ENCODE measurements around the gene COL12A1. TPM values are rescaled to one million over a fixed set of nuclear protein-coding genes. Genes with fewer than 3 reads are reported as not detected.
A peak's percentile ranks its signal among the peaks of the same experiment; 100 is the strongest.

Gene COL12A1
- total RNA-seq, 1 donor from 2014 or later: 15.5 TPM

GRCh38 chr6:75117701-75118100 is 88.2 kb downstream of the COL12A1 start:
- no peak for ATAC-seq
- no peak for DNase-seq (ENCODE audit: missing footprints)
- intact Hi-C loops (cut with DNase I): no loop called here

- intact Hi-C loops (cut with DNase I): no loop called here
- no peak for DNase-seq (ENCODE audit: missing footprints)
- no peak for ATAC-seq
These were observed 88.9 kb downstream of the COL12A1 start for GRCh38 chr6:75116946-75117345.

- intact Hi-C loops (cut with DNase I): no loop called here
- DNase-seq (ENCODE audit: missing footprints) (no peak), ATAC-seq (no peak)
These were observed 90.4 kb downstream of the COL12A1 start for GRCh38 chr6:75115481-75115880.

GRCh38 chr6:75114806-75115205 is 91.0 kb downstream of the COL12A1 start:
- intact Hi-C loops (cut with DNase I): no loop called here
- DNase-seq (ENCODE audit: missing footprints) (no peak), ATAC-seq (no peak)

GRCh38 chr6:75114195-75114594 is 91.7 kb downstream of the COL12A1 start:
- intact Hi-C loops (cut with DNase I): no loop called here
- no peak for ATAC-seq
- DNase-seq (ENCODE audit: missing footprints): no peak

GRCh38 chr6:75113446-75113845 is 92.4 kb downstream of the COL12A1 start:
- ATAC-seq (no peak), DNase-seq (ENCODE audit: missing footprints) (no peak)
- intact Hi-C loops (cut with DNase I): no loop called here

- no peak for DNase-seq (ENCODE audit: missing footprints)
- intact Hi-C loops (cut with DNase I): no loop called here
- no peak for ATAC-seq
These were observed 96.1 kb downstream of the COL12A1 start for GRCh38 chr6:75109765-75110164.

- ATAC-seq: no peak
- DNase-seq (ENCODE audit: missing footprints): no peak
- intact Hi-C loops (cut with DNase I): no loop called here
These were observed 96.8 kb downstream of the COL12A1 start for GRCh38 chr6:75109022-75109421.

GRCh38 chr6:75108333-75108974 is 97.4 kb downstream of the COL12A1 start:
- DNase-seq (ENCODE audit: missing footprints): no peak
- intact Hi-C loops (cut with DNase I): no loop called here
- ATAC-seq: no peak

GRCh38 chr6:75107913-75108312 is 97.9 kb downstream of the COL12A1 start:
- ATAC-seq (no peak), DNase-seq (ENCODE audit: missing footprints) (no peak)
- intact Hi-C loops (cut with DNase I): no loop called here

GRCh38 chr6:75106426-75106825 is 99.4 kb downstream of the COL12A1 start:
- intact Hi-C loops (cut with DNase I): no loop called here
- no peak for ATAC-seq

GRCh38 chr6:75103431-75103830 is 102.4 kb downstream of the COL12A1 start:
- ATAC-seq (no peak), DNase-seq (ENCODE audit: missing footprints) (no peak)
- intact Hi-C loops (cut with DNase I): no loop called here

More at GRCh38 chr6:75106426-75106825, 99.4 kb downstream of the COL12A1 start:
- DNase-seq (ENCODE audit: missing footprints): no peak

- intact Hi-C loops (cut with DNase I): no loop called here
- no peak for ATAC-seq
These were observed 103.6 kb downstream of the COL12A1 start for GRCh38 chr6:75102301-75102700.

GRCh38 chr6:75101896-75102295 is 104.0 kb downstream of the COL12A1 start:
- intact Hi-C loops (cut with DNase I): no loop called here
- DNase-seq (ENCODE audit: missing footprints): no peak
- no peak for ATAC-seq

More at GRCh38 chr6:75102301-75102700, 103.6 kb downstream of the COL12A1 start:
- no peak for DNase-seq (ENCODE audit: missing footprints)

GRCh38 chr6:75098709-75099108 is 107.1 kb downstream of the COL12A1 start:
- peak; percentile 98 for ATAC-seq
- no peak for DNase-seq (ENCODE audit: missing footprints)
- intact Hi-C loops (cut with DNase I): no loop called here

- no peak for DNase-seq (ENCODE audit: missing footprints)
- intact Hi-C loops (cut with DNase I): no loop called here
These were observed 108.9 kb downstream of the COL12A1 start for GRCh38 chr6:75096966-75097365.

GRCh38 chr6:75094614-75095200 is 111.1 kb downstream of the COL12A1 start:
- DNase-seq (ENCODE audit: missing footprints): no peak
- no peak for ATAC-seq
- intact Hi-C loops (cut with DNase I): no loop called here

More at GRCh38 chr6:75096966-75097365, 108.9 kb downstream of the COL12A1 start:
- no peak for ATAC-seq

GRCh38 chr6:75091467-75092190 is 114.2 kb downstream of the COL12A1 start:
- ATAC-seq (no peak), DNase-seq (ENCODE audit: missing footprints) (no peak)
- intact Hi-C loops (cut with DNase I): no loop called here

GRCh38 chr6:75090576-75090975 is 115.3 kb downstream of the COL12A1 start:
- no peak for DNase-seq (ENCODE audit: missing footprints)
- intact Hi-C loops (cut with DNase I): no loop called here
- no peak for ATAC-seq

- ATAC-seq: no peak
- intact Hi-C loops (cut with DNase I): no loop called here
- DNase-seq (ENCODE audit: missing footprints): no peak
These were observed 115.9 kb downstream of the COL12A1 start for GRCh38 chr6:75089921-75090320.
